ENCODE measurements around the gene CCDC88C. TPM values are rescaled to one million over a fixed set of nuclear protein-coding genes. Genes with fewer than 3 reads are reported as not detected.

Gene CCDC88C
- total and polyA plus RNA-seq, 12 donors = 2.2 to 8.4 (median 4.9) TPM

- no peak for TF ChIP-seq CTCF (IDR thresholded peaks at IDR 0.05)
- H3K36me3 ChIP-seq = no peaks in the 10 kb centered on the region
- H3K27ac ChIP-seq = peak overlapping the region in 1 of 10 donors; percentile 84
- H3K4me3 ChIP-seq = peak overlapping the region in 2 of 10 donors; percentile 11 to 47
- no peaks in the 10 kb centered on the region for H3K27me3 ChIP-seq
- WGBS, 2 donors = 68 to 71% methylated on average over 7 of the region's 7 CpGs
- no peak for DNase-seq
- H3K4me1 ChIP-seq = peaks cover 0 to 56% (median 0%) of the 10 kb centered on the region in 9 donors
- ATAC-seq = no peak
- intact Hi-C loops (cut with DNase I) = no loop called here
- H3K9me3 ChIP-seq = peaks cover 0 to under 1% (median 0%) of the 10 kb centered on the region in 11 donors
Measured at GRCh38 chr14:91241863-91242262, 175.8 kb downstream of the CCDC88C start.

DNA sequence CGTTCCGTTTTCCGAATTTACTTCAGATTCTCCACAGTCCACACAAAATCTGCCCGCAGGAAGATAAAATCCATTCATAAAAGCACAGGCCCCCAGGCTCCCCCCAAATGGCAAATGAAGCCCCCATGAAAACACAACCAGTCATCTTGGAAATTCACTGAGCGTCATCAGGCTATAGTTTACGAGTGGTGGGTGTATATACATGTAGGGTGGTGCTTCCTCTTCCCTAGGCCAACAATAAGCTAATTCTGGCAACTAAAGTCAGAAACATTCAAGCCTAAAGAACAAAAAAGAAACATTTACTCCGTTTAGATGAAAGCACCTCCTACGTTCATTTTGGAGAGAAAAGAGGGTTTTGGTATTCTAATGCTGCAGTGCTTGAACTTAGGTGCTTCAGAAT is 179.0 kb downstream of the CCDC88C start:
- Histone ChIP-seq H3K36me3 (peaks cover 0 to 18% (median 0%) of the 10 kb centered on the region in 9 donors), H3K9me3 (no peaks in the 10 kb centered on the region), H3K27me3 (no peaks in the 10 kb centered on the region), H3K27ac (no peak overlapping the region), H3K4me3 (no peak overlapping the region), H3K4me1 (peaks cover 0 to 36% (median 0%) of the 10 kb centered on the region in 9 donors)
- DNase-seq (no peak), ATAC-seq (no peak)
- 76 to 82% methylated on average over 8 of the region's 8 CpGs for whole genome bisulfite sequencing, 2 donors
- intact Hi-C loops (cut with DNase I) = no loop called here
- no peak for TF ChIP-seq CTCF (IDR thresholded peaks at IDR 0.05)

- WGBS, 2 donors = 77 to 85% methylated on average over 4 of the region's 4 CpGs
- Histone ChIP-seq H3K27me3 (no peaks in the 10 kb centered on the region), H3K4me1 (peaks cover 0 to 31% (median 0%) of the 10 kb centered on the region in 9 donors), H3K36me3 (peaks cover 0 to 19% (median 0%) of the 10 kb centered on the region in 9 donors), H3K9me3 (no peaks in the 10 kb centered on the region), H3K4me3 (no peak overlapping the region), H3K27ac (no peak overlapping the region)
- ATAC-seq (no peak), DNase-seq (no peak)
- intact Hi-C loops (cut with DNase I) = no loop called here
- no peak for TF ChIP-seq CTCF (IDR thresholded peaks at IDR 0.05)
Measured at GRCh38 chr14:91238085-91238484, 179.5 kb downstream of the CCDC88C start.

- Histone ChIP-seq H3K27ac (peak overlapping the region in 1 of 10 donors; percentile 58), H3K9me3 (no peaks in the 10 kb centered on the region), H3K4me1 (peaks cover 0 to 31% (median 0%) of the 10 kb centered on the region in 9 donors), H3K36me3 (peaks cover 0 to 27% (median 0%) of the 10 kb centered on the region in 9 donors), H3K4me3 (no peak overlapping the region), H3K27me3 (no peaks in the 10 kb centered on the region)
- 85 to 89% methylated on average over 7 of the region's 7 CpGs for WGBS, 2 donors
- intact Hi-C loops (cut with DNase I) = no loop called here
- TF ChIP-seq CTCF (IDR thresholded peaks at IDR 0.05) = no peak
- ATAC-seq = no peak
- no peak for DNase-seq
Measured at GRCh38 chr14:91237219-91237618, 180.4 kb downstream of the CCDC88C start.

Measured in heart right ventricle (tissue), 16 donors.